Body of pancreas (tissue), 4 donors: ENCODE data around the gene GLDN. TPM values are rescaled to one million over a fixed set of nuclear protein-coding genes. Genes with fewer than 3 reads are reported as not detected.

ENCODE experiments used
- ATAC-seq: fragments of 150-250 bp; one replicate; pipeline ENCODE4 v1.9.1; 2016
- DNase-seq, 4 donors: peaks; one replicate each; pipeline ENCODE4 v3.0.0-alpha.2; 2019
- H3K27ac ChIP-seq, 4 donors: fragments of 200-600 bp; sonication (generic); 1 replicate in 3 of 4; 2 replicates in 1 of 4; pipeline versions ENCODE4 v1.5.1 to v1.6.1; 2016 to 2019; ENCODE audit warnings: mild to moderate bottlenecking in 1 of 4, mixed read lengths in 1 of 4, moderate library complexity in 1 of 4
- H3K27me3 ChIP-seq, 2 donors: fragments of 200-600 bp; sonication (generic); one replicate each; pipeline ENCODE4 v1.6.0; 2016; ENCODE audit warnings: mild to moderate bottlenecking in 1 of 2
- H3K36me3 ChIP-seq, 2 donors: fragments of 200-600 bp; sonication (generic); replicated peaks in 1 of 2; 2 replicates each; pipeline ENCODE4 v1.5.1; 2016; ENCODE audit warnings: low read depth in 2 of 2; ENCODE audit not compliant: insufficient read depth in 1 of 2
- H3K4me1 ChIP-seq: fragments of 200-600 bp; sonication (generic); one replicate; pipeline ENCODE4 v1.6.0; 2016
- H3K4me3 ChIP-seq, 2 donors: fragments of 200-600 bp; sonication (generic); 1 replicate in 1 of 2; 2 replicates in 1 of 2; pipeline ENCODE4 v1.5.1; 2016 to 2019
- H3K9me3 ChIP-seq, 3 donors: fragments of 200-600 bp; sonication (generic); 1 replicate in 2 of 3; 2 replicates in 1 of 3; pipeline ENCODE4 v1.5.1; 2016
- POLR2A ChIP-seq, 3 donors: fragments of 450-650 bp; IDR thresholded peaks; one replicate each; pipeline ENCODE4 v1.6.1; 2016; ENCODE audit warnings: antibody characterized with exemption in 3 of 3, mild to moderate bottlenecking in 2 of 3
- WGBS, 2 donors: methylation state at CpG; one replicate each; pipeline ENCODE4 v1.1.5; 2017; 5-methylcytosine and 5-hydroxymethylcytosine counted together
- intact Hi-C: fragments of 100-400 bp; cut with DNase I; formaldehyde crosslinking; loops from one replicate; pipeline ENCODE4 v1.15.1; 2023
- total RNA-seq, 2 donors: library from RNA; depleted of rRNA; stranded (reverse); fragments of >200 nt; gene quantifications; one replicate each; pipeline ENCODE4 v1.1.0, GENCODE V29; 2016
- TF ChIP-seq, protein P1 (sequence below), 7 experiments: fragments of 450-650 bp in 4 of 7; fragments of 200-600 bp in 3 of 7; sonication (generic) in 3 of 7; IDR thresholded peaks; one replicate each; pipeline ENCODE4 v1.5.1; 2016 to 2019; ENCODE audit warnings: antibody characterized with exemption in 7 of 7

Gene GLDN
- total RNA-seq, 2 donors from 2014 or later: 2.6 to 5.6 TPM

DNA sequence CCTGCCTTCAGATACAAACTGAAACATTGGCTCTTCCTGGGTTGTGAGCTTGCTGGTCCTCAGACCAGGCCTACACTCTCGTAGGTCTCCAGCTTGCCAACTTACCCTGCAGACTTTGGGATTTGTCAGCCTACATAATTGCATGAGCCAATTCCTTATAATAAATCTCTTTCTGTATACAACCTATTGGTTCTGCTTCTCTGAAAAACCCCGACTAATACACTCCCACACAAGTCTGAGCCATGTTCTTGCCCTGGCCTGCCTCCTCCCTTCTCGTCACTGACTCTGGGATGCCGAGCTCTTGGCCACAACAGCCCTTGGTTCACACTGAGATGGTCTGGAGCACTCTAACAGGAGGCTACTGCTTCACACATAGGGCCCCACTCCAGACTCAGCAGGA lies 12.5 kb upstream of the GLDN start:
- no peak overlapping the region for H3K27ac ChIP-seq
- H3K4me3 ChIP-seq: no peak overlapping the region
- H3K27me3 ChIP-seq: no peaks in the 10 kb centered on the region
- intact Hi-C loops: no loop called here
- no peak for DNase-seq
- no peaks in the 10 kb centered on the region for H3K36me3 ChIP-seq
- TF ChIP-seq, protein P1, sequence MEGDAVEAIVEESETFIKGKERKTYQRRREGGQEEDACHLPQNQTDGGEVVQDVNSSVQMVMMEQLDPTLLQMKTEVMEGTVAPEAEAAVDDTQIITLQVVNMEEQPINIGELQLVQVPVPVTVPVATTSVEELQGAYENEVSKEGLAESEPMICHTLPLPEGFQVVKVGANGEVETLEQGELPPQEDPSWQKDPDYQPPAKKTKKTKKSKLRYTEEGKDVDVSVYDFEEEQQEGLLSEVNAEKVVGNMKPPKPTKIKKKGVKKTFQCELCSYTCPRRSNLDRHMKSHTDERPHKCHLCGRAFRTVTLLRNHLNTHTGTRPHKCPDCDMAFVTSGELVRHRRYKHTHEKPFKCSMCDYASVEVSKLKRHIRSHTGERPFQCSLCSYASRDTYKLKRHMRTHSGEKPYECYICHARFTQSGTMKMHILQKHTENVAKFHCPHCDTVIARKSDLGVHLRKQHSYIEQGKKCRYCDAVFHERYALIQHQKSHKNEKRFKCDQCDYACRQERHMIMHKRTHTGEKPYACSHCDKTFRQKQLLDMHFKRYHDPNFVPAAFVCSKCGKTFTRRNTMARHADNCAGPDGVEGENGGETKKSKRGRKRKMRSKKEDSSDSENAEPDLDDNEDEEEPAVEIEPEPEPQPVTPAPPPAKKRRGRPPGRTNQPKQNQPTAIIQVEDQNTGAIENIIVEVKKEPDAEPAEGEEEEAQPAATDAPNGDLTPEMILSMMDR (IDR thresholded peaks at IDR 0.05): no peak
- no peak for TF ChIP-seq POLR2A (IDR thresholded peaks at IDR 0.05)
- H3K4me1 ChIP-seq: no peaks in the 10 kb centered on the region
- H3K9me3 ChIP-seq: no peaks in the 10 kb centered on the region
- ATAC-seq: no peak
- WGBS, 2 donors: 84 to 86% methylated on average over 4 of the region's 4 CpGs

DNA sequence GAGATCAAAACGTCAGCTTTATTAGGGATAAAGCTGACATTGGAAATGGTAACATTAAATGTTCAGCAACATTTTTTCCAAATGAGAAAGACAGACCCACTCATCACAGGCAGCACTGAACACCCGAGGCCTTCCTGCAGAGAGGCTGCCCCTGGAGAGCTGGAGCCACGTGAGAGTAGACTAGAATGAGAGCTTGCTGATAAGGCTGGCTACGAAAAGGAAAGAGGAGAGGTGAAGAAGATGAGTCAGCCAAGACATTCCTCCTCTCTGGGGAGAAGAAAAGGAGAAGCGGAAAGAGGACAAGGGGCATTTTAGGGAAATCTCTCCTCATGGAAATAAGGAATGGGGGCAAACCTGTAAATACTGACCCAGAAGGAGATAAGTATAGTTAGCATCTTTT lies 10.3 kb upstream of the GLDN start:
- DNase-seq: no peak
- Histone ChIP-seq H3K4me1 (no peaks in the 10 kb centered on the region), H3K9me3 (no peaks in the 10 kb centered on the region), H3K36me3 (no peaks in the 10 kb centered on the region), H3K27ac (no peak overlapping the region), H3K4me3 (no peak overlapping the region), H3K27me3 (no peaks in the 10 kb centered on the region)
- TF ChIP-seq, protein P1 (IDR thresholded peaks at IDR 0.05): no peak
- no peak for TF ChIP-seq POLR2A (IDR thresholded peaks at IDR 0.05)
- 64 to 68% methylated on average over 5 of the region's 5 CpGs for WGBS, 2 donors
- intact Hi-C loops: no loop called here
- ATAC-seq: no peak

DNA sequence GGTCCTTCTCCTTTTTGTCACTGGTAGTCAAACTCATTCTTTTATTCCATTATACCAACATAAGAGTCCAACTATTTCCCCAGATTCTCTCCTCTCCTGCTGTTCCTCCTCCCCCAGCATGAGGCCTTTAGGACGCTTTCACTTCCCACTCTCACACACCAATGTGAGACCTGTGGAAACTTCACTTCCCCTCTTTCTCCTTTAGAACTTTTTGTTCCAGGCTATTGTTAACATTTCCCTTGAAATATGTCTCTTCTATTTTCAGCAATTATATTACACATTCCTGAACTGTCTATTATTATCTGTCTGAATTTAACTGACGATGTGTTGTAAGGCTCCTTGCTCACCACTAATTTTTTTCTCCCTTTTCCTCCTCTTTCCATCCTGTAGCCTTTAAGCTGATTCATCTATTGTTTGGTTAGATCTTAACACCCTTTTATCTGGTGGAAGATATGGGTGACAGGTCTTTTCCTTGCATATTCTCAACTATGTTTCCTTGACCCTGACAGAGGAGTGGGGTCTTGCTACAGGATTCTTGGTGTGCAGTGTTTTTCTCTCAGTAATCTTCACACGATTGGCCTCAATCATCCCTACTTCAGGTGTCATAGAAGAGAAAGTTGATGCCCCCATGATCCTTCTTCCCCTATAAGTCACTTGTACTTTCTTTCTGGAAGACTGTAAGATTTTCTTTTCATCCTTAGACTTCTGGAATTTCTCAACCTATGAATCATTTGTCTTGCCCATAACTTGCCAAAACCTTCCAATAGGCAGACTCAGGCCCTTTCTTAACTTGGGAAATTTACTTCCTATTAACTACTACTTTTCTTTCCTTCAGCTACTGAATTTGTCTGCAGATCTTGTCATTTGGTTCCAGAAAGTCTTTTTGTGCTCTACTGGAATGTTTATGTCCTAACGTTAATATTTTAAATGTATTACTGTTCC lies 9.0 kb upstream of the GLDN start:
- WGBS, 2 donors: 79 to 87% methylated on average over 4 of the region's 4 CpGs
- Histone ChIP-seq H3K9me3 (no peaks in the 10 kb centered on the region), H3K27me3 (no peaks in the 10 kb centered on the region), H3K4me3 (no peak overlapping the region), H3K27ac (peak overlapping the region in 1 of 4 donors; percentile 19), H3K36me3 (no peaks in the 10 kb centered on the region), H3K4me1 (no peaks in the 10 kb centered on the region)
- intact Hi-C loops: no loop called here
- ATAC-seq (no peak), DNase-seq (peak in 1 of 4 donors; percentile 51)
- TF ChIP-seq, protein P1 (IDR thresholded peaks at IDR 0.05): no peak
- TF ChIP-seq POLR2A (IDR thresholded peaks at IDR 0.05): no peak

DNA sequence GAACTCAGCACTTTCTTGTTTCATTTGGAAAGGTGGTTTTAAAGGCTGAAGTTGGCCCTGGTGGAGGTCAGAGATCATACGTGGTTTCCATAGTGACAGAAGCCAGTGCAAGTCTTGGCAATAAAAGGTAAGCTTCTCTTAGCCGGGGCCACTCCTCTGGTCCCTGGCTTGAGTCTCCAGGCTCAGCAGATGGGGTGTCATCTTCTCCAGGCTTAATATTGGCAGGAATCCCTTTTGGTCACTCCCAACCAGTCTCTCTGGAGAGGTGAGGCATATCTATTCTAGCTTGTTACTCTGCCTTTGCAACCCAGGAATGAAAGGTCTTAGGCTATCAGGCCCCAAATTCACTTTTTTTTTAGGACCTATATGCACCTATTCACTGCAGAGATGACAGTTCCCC lies 7.9 kb upstream of the GLDN start:
- TF ChIP-seq, protein P1 (IDR thresholded peaks at IDR 0.05): no peak
- no peak for TF ChIP-seq POLR2A (IDR thresholded peaks at IDR 0.05)
- ATAC-seq: no peak

More for the DNA sequence above, 7.9 kb upstream of the GLDN start:
- no peak overlapping the region for H3K4me3 ChIP-seq
- H3K36me3 ChIP-seq: no peaks in the 10 kb centered on the region
- H3K9me3 ChIP-seq: no peaks in the 10 kb centered on the region
- intact Hi-C loops: no loop called here
- H3K27me3 ChIP-seq: no peaks in the 10 kb centered on the region
- no peak overlapping the region for H3K27ac ChIP-seq
- 74 to 84% methylated on average over 2 of the region's 2 CpGs for WGBS, 2 donors
- H3K4me1 ChIP-seq: no peaks in the 10 kb centered on the region
- DNase-seq: no peak
